Lower leg skin (tissue), 3 donors: ENCODE data around the gene HOPX.

ENCODE experiments used
- CTCF ChIP-seq, 3 donors: fragments of 450-650 bp; IDR thresholded peaks; one replicate each; pipeline ENCODE4 v1.5.1; 2016; ENCODE audit warnings: antibody characterized with exemption in 3 of 3, mild to moderate bottlenecking in 3 of 3, moderate library complexity in 2 of 3
- POLR2A ChIP-seq, 2 donors: fragments of 450-650 bp; IDR thresholded peaks; one replicate each; pipeline ENCODE4 v1.6.1; 2016 to 2017; ENCODE audit warnings: antibody characterized with exemption in 2 of 2, mild to moderate bottlenecking in 1 of 2, moderate library complexity in 1 of 2

- TF ChIP-seq CTCF (IDR thresholded peaks at IDR 0.05) (no peak), POLR2A (IDR thresholded peaks at IDR 0.05) (no peak)
Measured at GRCh38 chr4:56666279-56666678, 14.8 kb downstream of the HOPX start.
